Natural killer cell (primary cell): ENCODE measurements around the gene FAM193A. TPM values are rescaled to one million over a fixed set of nuclear protein-coding genes. Genes with fewer than 3 reads are reported as not detected.
"Not testable (repeated sequence)": the region's sequence is repeated elsewhere in the genome, so short reads cannot be mapped to it uniquely, and the experiment has no call there.

Experiments
- ATAC-seq, 3 donors: fragments of 150-1000 bp in 2 of 3; fragments of 200-7000 bp in 1 of 3; cut with Tn5 transposase; 1 replicate in 1 of 3; 2 replicates in 2 of 3; pipeline ENCODE4 v1.10.0; 2021; ENCODE audit warnings: mild to moderate bottlenecking in 2 of 3, moderate library complexity in 2 of 3
- DNase-seq, 2 donors: peaks; one replicate each; pipeline versions ENCODE4 v3.0.0 to v3.0.0-alpha.2; 2013 to 2021; ENCODE audit warnings: mixed read lengths in 1 of 2
- H3K27ac ChIP-seq: one replicate; pipeline ENCODE4 v1.5.1; 2013; ENCODE audit warnings: mild to moderate bottlenecking, low read length
- H3K27me3 ChIP-seq: one replicate; pipeline ENCODE4 v1.6.1; 2013; ENCODE audit warnings: low read length; ENCODE audit not compliant: control insufficient read depth, insufficient read depth
- H3K36me3 ChIP-seq: one replicate; pipeline ENCODE4 v1.6.1; 2013; ENCODE audit warnings: low read length; ENCODE audit not compliant: control insufficient read depth, insufficient read depth
- H3K4me1 ChIP-seq: one replicate; pipeline ENCODE4 v1.6.1; 2013; ENCODE audit warnings: low read length; ENCODE audit not compliant: control insufficient read depth, insufficient read depth
- H3K4me3 ChIP-seq: one replicate; pipeline ENCODE4 v1.5.1; 2013; ENCODE audit warnings: low read length
- H3K9me3 ChIP-seq: one replicate; pipeline ENCODE4 v1.6.1; 2013; ENCODE audit warnings: low read length; ENCODE audit not compliant: control insufficient read depth, insufficient read depth
- H3K27ac Mint-ChIP-seq, 2 donors: one replicate each; pipeline ENCODE4 v1.8.0; 2022; ENCODE audit warnings: mild to moderate bottlenecking in 2 of 2, mixed read lengths in 2 of 2, moderate library complexity in 1 of 2
- H3K27me3 Mint-ChIP-seq, 2 donors: one replicate each; pipeline ENCODE4 v1.8.0; 2022; ENCODE audit warnings: low read depth in 2 of 2, mixed read lengths in 2 of 2
- H3K36me3 Mint-ChIP-seq: one replicate; pipeline ENCODE4 v1.8.0; 2022; ENCODE audit warnings: mixed read lengths
- H3K4me1 Mint-ChIP-seq, 2 donors: one replicate each; pipeline ENCODE4 v1.8.0; 2022; ENCODE audit warnings: mixed read lengths in 2 of 2
- H3K4me3 Mint-ChIP-seq: one replicate; pipeline ENCODE4 v1.8.0; 2022; ENCODE audit warnings: mild to moderate bottlenecking, moderate library complexity, mixed read lengths
- H3K9me3 Mint-ChIP-seq, 2 donors: one replicate each; pipeline ENCODE4 v1.8.0; 2022; ENCODE audit warnings: mixed read lengths in 2 of 2
- WGBS: methylation state at CpG from one replicate; pipeline ENCODE4 v1.1.7; 2013; ENCODE audit warnings: missing lambda C conversion rate; ENCODE audit not compliant: insufficient coverage; 5-methylcytosine and 5-hydroxymethylcytosine counted together
- intact Hi-C: fragments of 100-400 bp; cut with micrococcal nuclease; formaldehyde crosslinking; loops from one replicate; pipeline ENCODE4 v1.14.2; 2022
- total RNA-seq, 4 donors: library from RNA; stranded (reverse); fragments of 120-200 nt in 1 of 4; gene quantifications; one replicate each; pipeline versions ENCODE4 v1.2.3 to v1.2.4, GENCODE V29; 2013 to 2022
- TF ChIP-seq, protein P1 (sequence below): fragments of 200-600 bp; IDR thresholded peaks from one replicate; pipeline ENCODE4 v1.8.0; 2022; ENCODE audit warnings: antibody characterized with exemption

FAM193A gene
- total RNA-seq, 3 donors from 2014 or later (not counting 1 experiment from before 2014, with no cell fraction given), result 39.4 to 49.3 (median 48.1) TPM

DNA sequence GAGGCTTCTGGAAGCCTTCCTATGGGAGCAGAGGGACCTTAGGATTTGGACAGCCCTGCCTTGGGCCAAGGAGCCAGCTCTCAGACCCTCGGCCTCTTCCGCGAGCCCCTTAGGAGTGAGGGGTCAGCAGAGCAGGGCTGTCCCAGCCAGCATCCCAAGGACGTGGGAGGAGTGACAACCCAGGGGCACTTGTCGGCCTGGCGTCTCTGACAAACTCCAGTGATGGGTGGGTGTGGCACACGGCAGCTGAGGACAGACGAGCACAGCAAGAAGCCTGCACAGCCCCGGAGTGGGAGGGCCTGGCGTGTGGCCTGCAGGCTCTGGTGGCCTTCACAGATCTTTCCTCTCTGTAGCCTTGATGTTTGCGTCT, 231.2 kb downstream of the FAM193A start:
- 93% methylated on average over 11 of the region's 11 CpGs for WGBS
- no peak overlapping the region for H3K4me3 ChIP-seq
- H3K27me3 Mint-ChIP-seq, result no peaks in the 10 kb centered on the region
- no peak overlapping the region for H3K27ac ChIP-seq
- H3K9me3 ChIP-seq, result no peaks in the 10 kb centered on the region
- no peaks in the 10 kb centered on the region for H3K27me3 ChIP-seq
- ATAC-seq (no peak), DNase-seq (no peak)
- peaks cover 16% of the 10 kb centered on the region for H3K4me1 ChIP-seq
- no peaks in the 10 kb centered on the region for H3K36me3 Mint-ChIP-seq
- no peak overlapping the region for H3K4me3 Mint-ChIP-seq
- no peaks in the 10 kb centered on the region for H3K9me3 Mint-ChIP-seq
- TF ChIP-seq, protein P1, sequence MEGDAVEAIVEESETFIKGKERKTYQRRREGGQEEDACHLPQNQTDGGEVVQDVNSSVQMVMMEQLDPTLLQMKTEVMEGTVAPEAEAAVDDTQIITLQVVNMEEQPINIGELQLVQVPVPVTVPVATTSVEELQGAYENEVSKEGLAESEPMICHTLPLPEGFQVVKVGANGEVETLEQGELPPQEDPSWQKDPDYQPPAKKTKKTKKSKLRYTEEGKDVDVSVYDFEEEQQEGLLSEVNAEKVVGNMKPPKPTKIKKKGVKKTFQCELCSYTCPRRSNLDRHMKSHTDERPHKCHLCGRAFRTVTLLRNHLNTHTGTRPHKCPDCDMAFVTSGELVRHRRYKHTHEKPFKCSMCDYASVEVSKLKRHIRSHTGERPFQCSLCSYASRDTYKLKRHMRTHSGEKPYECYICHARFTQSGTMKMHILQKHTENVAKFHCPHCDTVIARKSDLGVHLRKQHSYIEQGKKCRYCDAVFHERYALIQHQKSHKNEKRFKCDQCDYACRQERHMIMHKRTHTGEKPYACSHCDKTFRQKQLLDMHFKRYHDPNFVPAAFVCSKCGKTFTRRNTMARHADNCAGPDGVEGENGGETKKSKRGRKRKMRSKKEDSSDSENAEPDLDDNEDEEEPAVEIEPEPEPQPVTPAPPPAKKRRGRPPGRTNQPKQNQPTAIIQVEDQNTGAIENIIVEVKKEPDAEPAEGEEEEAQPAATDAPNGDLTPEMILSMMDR, result no peak
- intact Hi-C loops, result loop anchor here (10.0 kb wide), 2 partner anchors 167 to 197 kb away; partner anchors contain the start of genes GRK4 and NOP14
- no peak overlapping the region for H3K27ac Mint-ChIP-seq
- no peaks in the 10 kb centered on the region for H3K36me3 ChIP-seq
- H3K4me1 Mint-ChIP-seq, result peaks cover 10 to 19% of the 10 kb centered on the region in 2 donors

DNA sequence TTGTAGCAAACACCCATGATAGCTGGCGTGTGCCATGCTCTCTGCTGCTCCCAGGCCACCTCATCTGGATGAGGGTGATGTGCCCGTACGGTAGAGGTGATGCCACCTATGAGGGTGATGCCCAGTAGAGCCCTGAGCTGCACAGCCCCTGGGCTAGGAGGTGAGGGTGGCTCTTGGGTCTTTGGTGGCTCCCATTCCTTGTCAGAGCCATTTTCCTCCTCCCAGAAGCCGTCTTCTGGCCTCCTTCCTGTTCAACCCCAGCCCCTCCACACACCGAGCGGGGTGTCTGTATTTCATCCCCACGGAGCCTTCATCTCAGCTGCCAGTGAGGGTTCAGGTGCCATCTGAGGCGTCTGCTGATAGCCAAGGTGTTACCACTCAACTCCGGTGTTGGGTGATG, 231.7 kb downstream of the FAM193A start:
- no peak overlapping the region for H3K4me3 ChIP-seq
- intact Hi-C loops, result loop anchor here (10.0 kb wide), 2 partner anchors 167 to 197 kb away; partner anchors contain the start of genes GRK4 and NOP14
- no peaks in the 10 kb centered on the region for H3K9me3 ChIP-seq
- H3K4me1 Mint-ChIP-seq, result peaks cover 10 to 19% of the 10 kb centered on the region in 2 donors
- no peaks in the 10 kb centered on the region for H3K36me3 ChIP-seq
- DNase-seq (no peak), ATAC-seq (no peak)
- TF ChIP-seq, protein P1, result no peak
- 92% methylated on average over 9 of the region's 9 CpGs for WGBS
- no peaks in the 10 kb centered on the region for H3K27me3 ChIP-seq
- H3K36me3 Mint-ChIP-seq, result no peaks in the 10 kb centered on the region
- no peaks in the 10 kb centered on the region for H3K27me3 Mint-ChIP-seq
- H3K9me3 Mint-ChIP-seq, result no peaks in the 10 kb centered on the region
- H3K27ac Mint-ChIP-seq, result no peak overlapping the region
- no peak overlapping the region for H3K4me3 Mint-ChIP-seq
- no peak overlapping the region for H3K27ac ChIP-seq
- peaks cover 16% of the 10 kb centered on the region for H3K4me1 ChIP-seq

DNA sequence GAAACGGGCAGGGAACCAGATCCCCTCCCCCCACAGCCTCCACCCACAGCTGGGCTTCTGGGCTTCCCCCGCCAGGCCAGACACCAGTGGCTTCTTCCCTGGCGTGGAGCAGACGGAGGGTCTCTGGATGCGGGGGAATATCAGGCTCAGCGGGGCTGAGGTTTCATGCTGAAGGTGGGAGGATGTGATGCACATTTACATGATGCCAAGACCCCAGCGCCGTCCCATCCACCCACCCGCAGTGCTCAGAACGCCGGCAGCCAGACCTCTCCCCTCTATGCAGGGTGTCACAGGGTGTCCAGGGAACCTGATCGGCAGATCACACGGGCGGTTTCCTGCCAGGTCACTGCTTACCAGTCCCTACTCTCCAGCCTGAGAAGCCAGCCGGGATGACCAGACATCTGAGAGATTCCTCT, 232.5 kb downstream of the FAM193A start:
- Histone ChIP-seq H3K9me3 (no peaks in the 10 kb centered on the region), H3K27me3 (no peaks in the 10 kb centered on the region), H3K27ac (no peak overlapping the region), H3K36me3 (no peaks in the 10 kb centered on the region), H3K4me3 (no peak overlapping the region), H3K4me1 (peaks cover 11% of the 10 kb centered on the region)
- no peak for ATAC-seq
- H3K4me3 Mint-ChIP-seq, result no peak overlapping the region
- no peaks in the 10 kb centered on the region for H3K36me3 Mint-ChIP-seq
- intact Hi-C loops, result loop anchor here (10.0 kb wide), 2 partner anchors 166 to 196 kb away; partner anchors contain the start of genes GRK4 and NOP14
- whole genome bisulfite sequencing, result 95% methylated on average over 13 of the region's 15 CpGs
- no peak for DNase-seq
- TF ChIP-seq, protein P1, result no peak
- H3K9me3 Mint-ChIP-seq, result no peaks in the 10 kb centered on the region
- H3K27ac Mint-ChIP-seq, result no peak overlapping the region
- H3K27me3 Mint-ChIP-seq, result no peaks in the 10 kb centered on the region
- H3K4me1 Mint-ChIP-seq, result peaks cover 10 to 15% of the 10 kb centered on the region in 2 donors

DNA sequence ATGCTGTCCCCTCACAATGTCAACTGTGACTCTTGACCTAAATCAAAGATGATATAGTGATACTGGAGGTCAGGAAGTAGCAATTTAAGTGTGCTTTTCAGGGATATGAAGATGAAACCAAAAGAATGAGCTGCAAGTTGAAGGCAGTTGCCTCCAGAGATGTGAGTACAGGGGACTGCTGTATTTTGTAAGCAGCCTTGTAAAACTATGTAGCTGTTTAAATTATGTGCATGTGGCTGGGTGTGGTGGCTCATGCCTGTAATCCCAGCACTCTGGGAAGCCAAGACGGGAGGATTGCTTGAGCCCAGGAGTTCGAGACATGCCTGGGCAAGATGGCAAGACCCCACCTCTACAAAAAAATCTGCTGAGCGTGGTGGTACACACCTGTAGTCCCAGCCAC, 234.8 kb downstream of the FAM193A start:
- Histone ChIP-seq H3K9me3 (no peaks in the 10 kb centered on the region), H3K4me3 (no peak overlapping the region), H3K36me3 (no peaks in the 10 kb centered on the region), H3K4me1 (peaks cover 7% of the 10 kb centered on the region), H3K27ac (no peak overlapping the region), H3K27me3 (no peaks in the 10 kb centered on the region)
- DNase-seq (no peak), ATAC-seq (no peak)
- no peaks in the 10 kb centered on the region for H3K27me3 Mint-ChIP-seq
- H3K9me3 Mint-ChIP-seq, result no peaks in the 10 kb centered on the region
- no peak overlapping the region for H3K4me3 Mint-ChIP-seq
- intact Hi-C loops, result no loop called here
- H3K36me3 Mint-ChIP-seq, result no peaks in the 10 kb centered on the region
- H3K4me1 Mint-ChIP-seq, result peaks cover 10 to 15% of the 10 kb centered on the region in 2 donors
- WGBS, result 97% methylated on average over 3 of the region's 3 CpGs
- TF ChIP-seq, protein P1, result no peak
- H3K27ac Mint-ChIP-seq, result peak overlapping the region in 1 of 2 donors; percentile 5

DNA sequence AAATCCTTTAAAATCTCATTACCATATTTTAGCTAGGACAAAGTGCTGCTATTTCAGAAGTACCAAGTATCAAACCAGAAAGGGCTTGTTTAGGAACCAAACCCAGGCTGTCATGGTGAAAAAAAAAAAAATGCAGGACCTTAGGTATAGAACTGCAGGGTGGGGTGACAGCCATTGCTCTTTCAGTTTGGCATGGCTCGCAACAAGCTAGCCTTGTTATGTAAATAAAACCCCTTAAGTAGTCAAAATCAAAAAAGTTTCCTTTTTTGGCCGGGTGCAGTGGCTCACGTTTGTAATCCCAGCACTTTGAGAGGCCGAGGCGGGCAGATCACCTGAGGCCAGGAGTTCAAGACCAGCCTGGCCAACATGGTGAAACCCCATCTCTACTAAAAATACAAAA, 244.2 kb downstream of the FAM193A start:
- DNase-seq, H3K4me1 ChIP-seq, H3K4me3 Mint-ChIP-seq, H3K27me3 ChIP-seq, H3K27ac Mint-ChIP-seq, H3K36me3 ChIP-seq, ATAC-seq, H3K9me3 ChIP-seq, H3K4me3 ChIP-seq, H3K4me1 Mint-ChIP-seq, intact Hi-C loops, H3K9me3 Mint-ChIP-seq, H3K36me3 Mint-ChIP-seq, H3K27ac ChIP-seq, H3K27me3 Mint-ChIP-seq: not testable (repeated sequence)
- WGBS, result 90% methylated on average over 2 of the region's 5 CpGs
